OCI-LY7 (cell line): ENCODE results near the gene GNG7. TPM values are rescaled to one million over a fixed set of nuclear protein-coding genes. Genes with fewer than 3 reads are reported as not detected.

Source experiments
- BruUV-seq: library from RNA; stranded (reverse); fragments of 400-500 nt; replicated peaks from 2 replicates; lab custom pipeline; 2021; lab: Mats Ljungman, UMichigan
- CTCF ChIA-PET: fragments of 300-600 bp; sonication (Branson Sonifier 250); formaldehyde crosslinking; loops from one replicate; lab custom pipeline; 2022; ENCODE audit warnings: antibody characterized with exemption; ENCODE audit not compliant: unreplicated experiment; lab: Charles Lee
- POLR2A ChIA-PET: fragments of 300-600 bp; sonication (Branson Sonifier 250); formaldehyde crosslinking; loops from one replicate; lab custom pipeline; 2022; ENCODE audit warnings: antibody characterized with exemption; lab: Charles Lee
- DNase-seq: peaks from one replicate; pipeline ENCODE4 v3.0.0-alpha.2; 2015; ENCODE audit warnings: low spot score
- H2AFZ ChIP-seq: fragments of 200-600 bp; sonication (generic), shearing (Covaris generic); 2 replicates; pipeline ENCODE4 v1.6.1; 2014; ENCODE audit warnings: mild to moderate bottlenecking, antibody characterized with exemption, low read length, moderate library complexity
- H3K27ac ChIP-seq: fragments of 200-600 bp; sonication (generic); 2 replicates; pipeline ENCODE4 v1.5.1; 2014; ENCODE audit warnings: mixed run types, low read depth, mild to moderate bottlenecking, moderate library complexity, low read length, inconsistent platforms; ENCODE audit not compliant: poor library complexity, severe bottlenecking
- H3K36me3 ChIP-seq: fragments of 200-600 bp; sonication (generic); 2 replicates; pipeline ENCODE4 v1.6.1; 2014; ENCODE audit warnings: mild to moderate bottlenecking, antibody characterized with exemption, low read length, moderate library complexity, mixed read lengths; ENCODE audit not compliant: insufficient read depth
- H3K4me1 ChIP-seq: fragments of 200-600 bp; sonication (generic); 2 replicates; pipeline ENCODE4 v1.5.1; 2014; ENCODE audit warnings: mild to moderate bottlenecking, low read length; ENCODE audit not compliant: insufficient read depth, poor library complexity, severe bottlenecking
- H3K4me2 ChIP-seq: fragments of 200-600 bp; sonication (generic); 2 replicates; pipeline ENCODE4 v1.6.1; 2014; ENCODE audit warnings: mild to moderate bottlenecking, low read length
- H3K4me3 ChIP-seq: fragments of 200-600 bp; sonication (generic); 2 replicates; pipeline ENCODE4 v1.5.1; 2014; ENCODE audit warnings: mild to moderate bottlenecking, low read depth, low read length; ENCODE audit not compliant: poor library complexity, severe bottlenecking
- H3K79me2 ChIP-seq: fragments of 200-600 bp; sonication (generic); 2 replicates; pipeline ENCODE4 v1.6.1; 2016; ENCODE audit warnings: low read depth, mild to moderate bottlenecking, low read length, moderate library complexity, mixed read lengths; ENCODE audit not compliant: insufficient read depth
- H3K9me2 ChIP-seq: fragments of 200-600 bp; sonication (generic); 2 replicates; pipeline ENCODE4 v1.6.1; 2016; ENCODE audit warnings: mild to moderate bottlenecking, low read length, mixed read lengths; ENCODE audit not compliant: insufficient read depth
- H3K9me3 ChIP-seq: fragments of 200-600 bp; sonication (generic); 2 replicates; pipeline ENCODE4 v1.6.1; 2014; ENCODE audit warnings: mild to moderate bottlenecking, mixed run types, low read length, mixed read lengths
- H4K20me1 ChIP-seq: fragments of 200-600 bp; sonication (generic); 2 replicates; pipeline ENCODE4 v1.6.1; 2014; ENCODE audit warnings: mild to moderate bottlenecking, antibody characterized with exemption, low read length, moderate library complexity, mixed read lengths; ENCODE audit not compliant: insufficient read depth
- EZH2phosphoT487 ChIP-seq: fragments of 200-600 bp; sonication (generic); IDR thresholded peaks from 2 replicates; pipeline ENCODE4 v1.6.1; 2018; ENCODE audit warnings: low read depth, borderline replicate concordance, mild to moderate bottlenecking, mixed run types, antibody characterized with exemption, low read length, moderate library complexity, mixed read lengths
- intact Hi-C: fragments of 100-400 bp; cut with micrococcal nuclease; formaldehyde crosslinking; loops from one replicate; pipeline ENCODE4 v1.10.0; 2022; ENCODE audit not compliant: unreplicated experiment
- total RNA-seq, 2 experiments: library from RNA; depleted of rRNA in 1 of 2; stranded (reverse); fragments of >200 nt in 1 of 2; shearing (Covaris generic) in 1 of 2; gene quantifications; 2 replicates each; pipeline ENCODE4 v1.2.3, GENCODE V29; 2014 to 2022
- TF ChIP-seq, protein P1 (sequence below): fragments of 200-600 bp; sonication (generic); conservative IDR thresholded peaks from 2 replicates; pipeline ENCODE4 v1.5.1; 2014; ENCODE audit warnings: mild to moderate bottlenecking, antibody characterized with exemption, low read length, moderate library complexity, mixed read lengths

Gene GNG7
- total RNA-seq, 2 experiments from 2014 or later: 13.9 to 15.3 TPM

DNA sequence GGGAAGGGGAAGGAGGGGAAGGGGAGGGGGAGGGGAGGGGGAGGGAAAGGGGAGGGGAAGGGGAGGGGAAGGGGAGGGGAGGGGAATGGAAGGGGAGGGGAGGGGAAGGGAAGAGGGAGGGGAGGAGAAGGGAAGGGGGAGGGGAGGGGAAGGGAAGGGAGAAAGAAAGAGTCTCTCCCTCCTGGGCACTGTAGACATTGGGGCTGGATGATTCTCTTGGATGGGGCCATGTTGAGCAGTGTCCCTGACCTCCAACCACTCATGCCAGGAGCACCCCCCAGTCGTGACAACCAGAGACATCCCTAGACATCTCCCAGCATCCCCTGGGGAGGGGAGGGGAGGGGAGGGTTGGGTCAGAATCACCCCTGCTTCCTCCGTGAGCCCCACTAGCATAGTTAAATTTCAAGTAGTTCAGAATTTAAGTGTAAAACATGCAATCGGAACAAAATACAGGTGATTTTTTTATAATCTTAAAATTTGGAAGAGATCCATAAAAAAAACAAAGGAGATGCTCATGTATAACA is 64.0 kb downstream of the GNG7 start:
- ChIA-PET POLR2A (no interaction called here), CTCF (no interaction called here)
- no peak for DNase-seq
- Histone ChIP-seq H3K36me3 (no peaks in the 10 kb centered on the region), H3K27ac (no peak overlapping the region), H3K9me3 (no peaks in the 10 kb centered on the region), H3K4me3 (no peak overlapping the region), H3K4me1 (peaks cover 27% of the 10 kb centered on the region), H3K4me2 (no peak overlapping the region), H3K9me2 (no peaks in the 10 kb centered on the region), H2AFZ (no peak overlapping the region), H4K20me1 (no peaks in the 10 kb centered on the region), H3K79me2 (no peaks in the 10 kb centered on the region)
- TF ChIP-seq EZH2phosphoT487: no peak
- TF ChIP-seq, protein P1, sequence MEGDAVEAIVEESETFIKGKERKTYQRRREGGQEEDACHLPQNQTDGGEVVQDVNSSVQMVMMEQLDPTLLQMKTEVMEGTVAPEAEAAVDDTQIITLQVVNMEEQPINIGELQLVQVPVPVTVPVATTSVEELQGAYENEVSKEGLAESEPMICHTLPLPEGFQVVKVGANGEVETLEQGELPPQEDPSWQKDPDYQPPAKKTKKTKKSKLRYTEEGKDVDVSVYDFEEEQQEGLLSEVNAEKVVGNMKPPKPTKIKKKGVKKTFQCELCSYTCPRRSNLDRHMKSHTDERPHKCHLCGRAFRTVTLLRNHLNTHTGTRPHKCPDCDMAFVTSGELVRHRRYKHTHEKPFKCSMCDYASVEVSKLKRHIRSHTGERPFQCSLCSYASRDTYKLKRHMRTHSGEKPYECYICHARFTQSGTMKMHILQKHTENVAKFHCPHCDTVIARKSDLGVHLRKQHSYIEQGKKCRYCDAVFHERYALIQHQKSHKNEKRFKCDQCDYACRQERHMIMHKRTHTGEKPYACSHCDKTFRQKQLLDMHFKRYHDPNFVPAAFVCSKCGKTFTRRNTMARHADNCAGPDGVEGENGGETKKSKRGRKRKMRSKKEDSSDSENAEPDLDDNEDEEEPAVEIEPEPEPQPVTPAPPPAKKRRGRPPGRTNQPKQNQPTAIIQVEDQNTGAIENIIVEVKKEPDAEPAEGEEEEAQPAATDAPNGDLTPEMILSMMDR: no peak
- intact Hi-C loops: no loop called here
- no TSS peak for BruUV-seq

DNA sequence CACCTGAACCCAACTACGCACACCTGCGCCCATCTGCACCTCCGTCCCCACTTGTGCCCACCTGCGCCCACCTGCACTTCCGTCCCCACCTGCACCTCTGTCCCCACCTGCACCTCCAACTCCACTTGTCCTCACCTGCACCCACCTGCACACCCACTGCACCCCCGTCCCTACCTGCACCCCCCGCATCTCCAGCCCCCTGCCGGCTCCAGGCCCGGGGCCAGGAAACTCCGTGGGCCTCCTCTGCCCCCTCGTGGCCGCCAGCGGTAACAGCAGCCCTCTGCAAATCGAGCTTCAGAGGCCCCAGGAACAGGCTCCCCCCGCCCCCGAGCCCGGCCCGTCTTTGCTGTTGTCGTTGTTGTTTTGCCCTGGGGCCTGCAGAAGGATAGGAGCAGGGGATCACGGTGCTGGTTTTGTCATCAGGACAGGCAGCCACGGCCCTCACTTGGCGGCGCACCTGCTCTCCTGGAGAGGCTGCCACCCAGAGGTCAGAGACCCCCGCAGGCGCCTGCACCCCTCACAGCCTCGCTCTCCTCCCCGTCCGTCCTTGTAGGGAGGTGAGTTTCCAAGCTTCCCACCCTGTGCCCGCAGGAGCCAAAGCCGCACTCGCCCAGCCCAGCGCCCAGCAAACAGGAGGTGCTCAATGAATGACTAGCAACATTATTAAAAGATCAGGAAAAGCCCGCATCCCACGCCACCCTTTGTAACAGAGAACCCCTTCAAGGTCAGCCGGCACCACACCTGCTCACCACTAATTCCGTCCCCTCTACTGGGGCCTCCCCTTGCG is 65.4 kb downstream of the GNG7 start:
- Histone ChIP-seq H3K9me3 (no peaks in the 10 kb centered on the region), H3K9me2 (no peaks in the 10 kb centered on the region), H3K4me2 (peak overlapping the region; percentile 41), H2AFZ (no peak overlapping the region), H3K36me3 (no peaks in the 10 kb centered on the region), H3K4me1 (peaks cover 41% of the 10 kb centered on the region), H3K79me2 (no peaks in the 10 kb centered on the region), H3K27ac (peak overlapping the region; percentile 3), H3K4me3 (no peak overlapping the region), H4K20me1 (no peaks in the 10 kb centered on the region)
- CTCF ChIA-PET: interaction anchor here (0.9 kb wide), 1 partner anchor 26 kb away, joined by 3 read pairs; no protein-coding TSS in a partner anchor
- DNase-seq: peak; percentile 68
- intact Hi-C loops: loop anchor here (1.0 kb wide), 2 partner anchors 25 to 163 kb away; no protein-coding TSS in a partner anchor
- POLR2A ChIA-PET: interaction anchor here (0.6 kb wide), 1 partner anchor 161 kb away, joined by 3 read pairs; the partner anchor contains the start of gene GADD45B
- TF ChIP-seq, protein P1: peak; percentile 88
- no peak for TF ChIP-seq EZH2phosphoT487
- BruUV-seq: no TSS peak
